GM18508 (cell line): ENCODE results near the gene PKM.
"Not testable (repeated sequence)": the region's sequence is repeated elsewhere in the genome, so short reads cannot be mapped to it uniquely, and the experiment has no call there.

ENCODE experiments used
- ATAC-seq: cut with Tn5 transposase; IDR thresholded peaks from one replicate; pipeline ENCODE4 v1.9.1; 2021; ENCODE audit warnings: moderate number of reproducible peaks; ENCODE audit not compliant: insufficient read depth, unreplicated experiment

PKM gene

DNA sequence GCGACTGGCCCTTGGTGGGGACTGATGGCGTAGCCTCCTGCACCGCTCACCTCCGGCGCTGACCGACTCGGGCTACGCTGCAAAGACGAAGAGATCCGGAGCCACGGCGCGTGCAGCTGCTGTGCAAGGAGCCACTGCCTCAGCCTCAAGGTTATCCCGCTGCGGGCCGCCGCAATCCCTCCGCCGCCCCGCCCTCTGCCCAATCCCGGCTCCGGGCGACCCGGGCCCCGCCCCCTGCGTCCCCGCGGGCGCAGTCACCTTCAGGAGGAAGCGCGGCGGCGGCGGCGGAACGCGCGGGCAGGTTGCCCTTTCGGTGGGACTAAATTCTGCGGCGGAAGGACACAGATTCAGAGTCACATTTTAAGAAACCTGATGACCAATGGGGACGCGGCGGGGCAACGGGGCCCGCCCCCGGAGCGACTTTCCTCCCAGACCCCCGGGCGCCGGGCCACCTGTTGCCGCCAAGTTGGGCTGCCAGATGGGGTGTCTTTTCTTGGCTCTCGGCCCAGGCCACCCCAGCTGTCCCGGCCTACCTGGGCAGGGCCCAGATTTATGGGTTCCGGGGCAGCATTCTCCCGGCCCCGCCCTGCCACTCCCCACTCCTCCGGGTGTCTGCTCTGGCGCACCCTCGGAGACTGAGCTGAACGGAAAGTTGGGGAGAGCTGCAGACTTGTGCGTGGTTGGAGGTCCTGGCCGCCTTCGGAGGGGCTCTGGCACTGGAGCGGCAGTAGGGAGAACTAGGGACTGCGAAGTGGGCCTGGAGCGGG, at the start of gene PKM:
Gene PKM (minus strand): TSS at position 125 of the 767 bp plus-strand sequence. CDS start 12,093 bp downstream, outside the sequence.
- ATAC-seq, result peak; percentile 29

DNA sequence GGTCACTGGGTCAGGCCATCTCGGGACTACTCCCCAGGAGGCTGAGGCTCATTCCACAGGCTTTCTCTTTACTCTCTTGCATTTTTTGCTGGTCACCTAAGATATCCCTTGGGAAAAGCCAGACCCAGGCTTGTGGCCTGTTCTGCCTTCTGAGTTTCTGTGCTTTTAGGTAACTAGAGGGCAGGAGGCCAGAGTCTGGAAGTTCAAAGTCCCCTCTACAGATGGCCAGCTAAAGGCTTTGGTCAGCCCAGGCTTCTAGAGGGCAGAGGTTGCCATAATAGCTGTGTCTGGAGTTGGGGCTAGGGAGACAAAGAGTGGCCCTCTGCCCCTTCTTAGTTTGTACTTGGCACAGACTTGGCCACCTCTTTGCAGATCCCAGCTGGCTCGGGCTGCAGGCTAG, 49.8 kb upstream of the PKM start:
- no peak for ATAC-seq

DNA sequence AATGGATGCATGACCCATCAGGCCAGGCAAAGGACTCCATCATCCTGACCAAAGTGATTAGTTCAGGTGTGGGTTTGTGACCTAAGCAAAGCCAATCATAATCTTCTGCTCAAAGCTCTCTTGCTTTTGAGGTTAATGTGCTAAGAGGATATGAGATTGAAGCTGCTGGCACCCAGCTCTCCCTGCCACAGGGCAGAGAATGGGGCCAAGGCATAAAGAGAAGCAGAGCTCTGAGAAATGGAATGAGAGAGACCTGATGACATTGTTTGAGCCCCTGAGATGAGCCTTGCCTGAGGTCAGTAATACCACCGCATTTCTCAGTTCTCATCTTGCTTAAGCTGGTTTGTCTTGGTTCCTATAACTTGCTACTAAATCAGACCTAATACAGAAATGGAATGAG, 47.7 kb upstream of the PKM start:
- ATAC-seq, result no peak

DNA sequence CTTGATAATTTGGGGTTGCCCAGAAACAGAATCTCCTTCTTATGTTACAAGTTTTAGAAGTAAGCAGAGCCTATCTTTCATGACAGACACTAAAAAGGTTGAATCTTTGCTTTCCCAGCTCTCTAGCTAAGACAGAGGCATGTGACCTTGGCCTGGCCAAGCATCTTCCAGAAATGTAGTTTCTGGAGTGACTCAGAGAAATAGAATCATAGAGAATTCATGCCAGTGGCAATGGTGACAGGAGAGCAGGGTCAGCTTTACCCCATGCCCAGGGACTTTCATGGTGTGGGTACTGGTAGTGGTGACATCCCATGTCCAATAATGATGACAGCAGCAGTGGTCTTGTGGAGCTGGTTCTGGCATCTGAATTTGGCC, 45.3 kb upstream of the PKM start:
- ATAC-seq, result no peak

DNA sequence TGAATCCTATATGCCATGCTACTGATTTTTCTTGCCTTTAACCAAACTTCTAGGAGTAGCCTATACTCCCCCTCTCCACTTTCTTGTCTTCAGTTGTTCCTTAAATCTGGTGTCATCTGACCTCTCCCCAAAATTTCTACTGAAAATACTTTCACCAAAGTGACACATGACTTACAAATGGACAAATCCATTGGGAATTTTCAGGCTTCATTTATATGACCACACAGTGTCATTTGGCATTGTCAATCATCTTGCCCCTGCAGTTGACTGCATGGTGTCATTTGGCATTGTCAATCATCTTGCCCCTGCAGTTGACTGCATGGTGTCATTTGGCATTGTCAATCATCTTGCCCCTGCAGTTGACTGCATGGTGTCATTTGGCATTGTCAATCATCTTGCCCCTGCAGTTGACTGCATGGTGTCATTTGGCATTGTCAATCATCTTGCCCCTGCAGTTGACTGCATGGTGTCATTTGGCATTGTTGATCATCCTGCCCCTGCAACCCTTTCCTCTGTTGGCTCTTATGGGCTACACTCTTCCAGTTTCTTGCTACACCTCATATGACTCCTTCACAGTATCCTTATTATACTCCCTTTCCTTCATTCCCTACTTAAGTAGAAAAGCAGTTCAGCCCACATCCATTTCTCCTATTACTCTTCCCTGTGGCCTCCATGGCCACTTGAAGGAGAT, 44.8 kb upstream of the PKM start:
- ATAC-seq, result not testable (repeated sequence)

DNA sequence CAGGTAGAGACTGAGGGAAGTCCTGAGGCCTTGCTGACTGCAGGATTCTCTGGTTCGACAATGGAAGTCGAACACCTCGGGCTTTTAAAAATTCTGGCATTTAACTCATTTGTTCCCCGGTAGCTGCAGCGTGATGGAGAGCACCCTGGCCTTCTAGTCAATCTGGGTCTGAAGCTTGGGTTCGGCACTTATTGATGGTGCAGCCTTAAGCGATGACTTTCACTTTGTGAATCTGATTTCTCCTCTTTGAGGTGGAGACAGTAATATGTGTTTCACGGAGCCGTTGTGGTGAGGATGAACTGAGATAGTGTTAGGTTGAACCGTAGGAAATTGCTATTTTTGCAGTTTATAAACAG, 42.0 kb upstream of the PKM start:
- no peak for ATAC-seq

DNA sequence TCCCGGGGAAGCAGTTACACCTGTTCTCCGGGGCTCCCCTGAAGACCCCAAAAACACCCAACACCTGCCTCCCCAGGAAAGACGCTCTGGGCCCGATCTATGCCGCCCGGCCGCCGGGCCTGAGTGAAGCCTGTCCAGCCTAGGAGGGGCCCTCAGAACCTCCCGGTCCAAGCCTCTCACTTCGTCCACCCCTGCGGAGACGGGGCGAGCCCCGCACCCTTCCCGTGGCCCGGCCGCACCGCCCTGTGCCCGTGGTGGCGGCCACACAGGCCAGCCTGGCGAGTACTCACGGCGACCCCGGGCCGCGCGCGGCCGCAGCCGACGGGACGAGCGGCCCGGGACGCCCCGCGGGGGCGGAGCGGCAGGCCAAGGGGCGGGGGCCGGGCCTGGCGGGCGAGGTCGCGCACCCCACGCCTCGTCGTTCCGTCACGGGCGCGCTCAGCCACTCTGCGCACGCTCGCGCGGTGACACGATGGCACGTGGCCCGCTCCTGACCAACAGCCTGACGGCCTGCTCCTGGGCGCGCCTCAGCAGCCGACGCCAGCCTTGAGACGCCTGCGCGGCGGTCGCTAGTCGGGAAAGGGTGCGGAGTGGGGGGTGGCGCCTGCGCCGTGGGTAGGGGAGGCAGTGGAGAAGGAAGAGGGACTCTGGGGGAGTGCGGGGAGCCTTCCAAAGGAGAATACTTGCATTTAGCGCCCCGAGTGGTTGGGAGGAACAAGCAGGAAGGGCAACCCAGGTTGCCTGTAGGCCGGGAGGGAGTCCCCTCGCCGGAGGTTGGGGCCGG, 41.4 kb upstream of the PKM start, which contains the start of gene PARP6:
Gene PARP6 (minus strand): TSS at position 342 of the 784 bp plus-strand sequence. CDS start 5,077 bp downstream, outside the sequence.
- ATAC-seq, result peak; percentile 67

DNA sequence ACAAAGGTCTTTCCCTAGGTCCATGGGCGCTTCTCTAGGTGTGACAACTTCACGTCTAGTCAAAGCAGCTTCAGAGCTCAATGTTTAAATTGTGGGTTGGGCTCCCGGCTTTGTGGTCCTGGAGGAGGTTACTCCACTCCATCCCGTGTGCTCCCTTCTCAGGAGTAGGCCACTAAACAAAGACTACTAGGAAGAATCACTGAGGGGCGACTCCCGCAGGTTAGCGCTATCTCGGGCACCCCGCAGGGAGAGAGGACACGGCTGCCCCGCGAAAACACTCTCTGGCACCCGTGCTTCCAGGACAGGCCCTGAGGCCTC, 40.9 kb upstream of the PKM start:
- no peak for ATAC-seq

DNA sequence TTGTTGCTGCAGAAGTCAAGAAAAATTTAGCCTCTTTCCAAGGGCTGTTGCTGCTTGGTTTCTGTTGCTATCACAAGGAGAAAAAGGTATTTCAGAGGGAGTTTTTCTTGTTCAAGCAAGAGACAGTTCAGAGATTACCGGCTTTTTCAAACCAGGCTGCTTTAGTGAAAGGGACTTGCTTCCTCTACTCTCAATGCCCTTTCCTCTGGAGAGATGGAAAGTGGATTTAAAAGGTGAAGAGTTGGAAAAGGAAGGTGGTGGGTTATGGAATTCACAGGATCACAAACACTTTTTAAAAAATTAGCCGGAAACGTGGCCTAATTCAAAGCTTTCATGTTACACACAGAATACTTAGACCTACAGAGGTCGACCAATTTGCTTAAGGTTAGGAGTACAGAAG, 40.2 kb upstream of the PKM start:
- no peak for ATAC-seq

DNA sequence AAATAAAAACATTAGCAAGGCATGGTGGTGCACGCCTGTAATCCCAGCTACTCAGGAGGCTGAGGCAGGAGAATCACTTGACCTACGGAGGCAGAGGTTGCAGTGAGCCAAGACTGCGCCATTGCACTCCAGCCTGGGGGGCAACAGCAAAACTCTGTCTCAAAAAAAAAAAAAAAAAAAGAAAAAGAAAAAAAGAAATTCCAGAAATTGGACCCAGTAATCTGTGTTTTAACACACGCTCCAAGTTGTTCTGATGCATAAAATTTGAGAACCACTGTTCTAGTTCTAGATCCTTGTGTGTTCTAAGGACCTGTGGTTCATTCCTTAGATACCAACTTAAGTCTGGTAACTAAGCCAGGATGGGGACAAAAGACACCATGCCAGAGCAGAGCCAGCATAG, 38.7 kb upstream of the PKM start:
- no peak for ATAC-seq

DNA sequence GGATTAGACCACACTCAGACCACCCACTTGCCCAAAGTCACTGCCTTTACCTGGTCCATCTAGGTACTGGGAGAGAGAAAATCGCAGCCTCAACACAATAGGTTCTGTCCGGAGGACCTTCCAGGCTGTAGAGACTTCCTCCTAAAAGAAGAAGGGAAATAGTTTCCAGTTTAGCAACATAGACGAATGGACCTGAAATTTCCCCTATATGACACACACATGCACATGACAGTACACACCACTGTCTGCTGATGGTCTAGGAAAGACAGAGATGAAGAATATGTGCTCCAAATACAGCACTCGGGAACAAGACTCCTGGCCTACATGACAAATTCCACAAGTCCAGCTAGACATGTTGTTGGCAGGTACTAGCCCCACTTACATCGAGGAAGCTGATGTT, 34.0 kb upstream of the PKM start:
- ATAC-seq, result no peak

DNA sequence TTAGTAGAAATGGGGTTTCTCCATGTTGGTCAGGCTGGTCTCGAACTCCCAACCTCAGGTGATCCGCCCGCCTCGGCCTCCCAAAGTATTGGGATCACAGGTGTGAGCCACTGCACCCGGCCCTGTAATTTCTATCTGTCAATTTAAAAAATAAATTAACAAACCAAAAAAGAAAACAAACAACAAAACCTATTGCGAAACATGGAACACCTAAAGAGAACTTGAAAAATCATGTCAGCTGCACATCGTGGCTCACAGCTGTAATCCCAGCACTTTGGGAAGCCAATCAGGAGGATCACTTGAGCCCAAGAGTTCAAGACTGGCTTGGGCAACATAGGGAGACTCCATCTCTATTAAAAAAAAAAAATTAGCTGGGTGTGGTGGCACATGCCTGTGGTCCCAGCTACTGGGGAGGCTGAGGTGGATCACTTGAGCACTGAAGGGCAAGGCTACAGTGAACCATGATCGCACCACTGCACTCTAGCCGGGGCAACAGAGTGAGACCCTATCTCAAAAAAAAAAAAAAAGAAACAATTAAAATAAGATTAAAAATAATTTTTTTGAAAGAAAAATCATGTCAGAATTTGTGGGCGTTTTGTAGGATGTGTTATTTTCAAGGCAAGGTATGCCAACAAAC, 21.8 kb upstream of the PKM start:
- no peak for ATAC-seq

DNA sequence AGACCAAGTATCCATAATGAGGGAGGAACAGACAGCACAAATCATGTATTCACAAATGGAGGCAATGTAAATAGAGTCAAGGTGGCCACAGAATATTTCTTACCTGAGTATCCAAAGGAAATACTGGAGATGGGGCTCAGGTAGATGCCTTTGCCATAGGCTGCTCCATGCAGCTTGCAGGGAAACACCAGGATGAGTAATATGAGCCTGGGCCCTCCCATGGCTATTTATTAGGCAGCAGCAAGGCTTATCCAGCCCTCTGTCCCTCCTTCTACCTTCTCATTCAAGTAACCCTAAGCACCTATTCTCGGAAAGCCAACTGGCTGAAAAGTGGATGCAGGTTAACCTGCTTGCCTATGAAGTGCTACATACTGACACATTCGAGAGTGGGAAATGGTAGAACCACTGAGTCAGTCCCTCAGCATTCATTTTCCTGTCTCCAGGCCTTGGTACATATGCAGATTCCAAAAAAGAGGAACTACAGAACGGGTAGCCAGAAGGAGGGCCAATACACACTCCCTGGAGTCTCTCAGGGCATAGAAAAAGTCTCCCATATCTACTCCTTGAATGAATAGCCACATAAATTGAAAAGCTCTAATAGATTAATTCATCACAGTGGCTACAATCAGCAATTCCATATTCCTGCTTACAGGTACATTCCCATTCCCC, 18.3 kb upstream of the PKM start:
- ATAC-seq, result no peak

DNA sequence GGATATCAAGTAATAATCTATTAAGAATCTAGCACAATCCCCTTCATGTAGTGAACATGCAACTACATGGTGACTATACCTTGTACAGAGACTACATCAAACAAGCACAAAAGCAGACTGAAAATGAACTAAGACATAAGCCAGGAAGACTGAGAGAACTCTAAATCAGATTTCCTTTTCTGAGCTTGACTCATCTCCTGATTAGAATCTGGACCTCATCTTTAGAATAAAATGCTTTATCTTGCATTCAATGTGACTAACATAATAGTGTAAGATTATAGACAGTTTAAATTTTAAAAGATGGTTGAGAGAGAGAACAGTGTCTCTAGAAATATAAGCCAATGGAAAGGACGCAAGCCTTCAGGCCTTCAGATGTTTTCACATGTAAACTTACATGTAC, 17.5 kb upstream of the PKM start:
- no peak for ATAC-seq

DNA sequence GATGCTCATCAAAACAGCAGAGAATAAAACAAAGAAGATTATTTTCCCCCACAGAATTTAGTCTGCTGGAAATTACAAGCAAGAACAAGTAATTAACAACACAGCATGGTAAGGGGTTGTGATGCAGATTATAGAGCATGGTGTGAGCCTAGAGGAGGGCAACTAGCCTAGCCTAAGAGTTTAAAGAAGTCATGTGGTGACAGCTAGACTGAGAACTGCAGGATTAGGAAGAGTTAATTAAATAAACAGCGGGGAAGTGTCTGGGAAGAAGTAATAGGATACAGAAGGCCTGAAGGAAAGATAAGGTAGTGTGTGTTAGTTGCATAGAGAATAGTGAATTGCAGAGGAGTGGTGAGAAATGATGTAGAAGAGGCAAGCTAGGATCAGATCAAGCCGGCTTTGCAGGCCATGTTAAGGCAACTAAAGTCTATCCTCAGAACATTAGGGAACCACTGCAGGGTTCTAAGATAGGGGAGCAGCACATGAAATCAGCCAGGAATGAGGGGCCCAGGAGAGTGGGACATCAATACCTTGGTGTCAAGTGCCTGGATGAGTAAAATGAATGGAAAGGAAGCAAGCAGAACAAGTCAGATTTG, 11.9 kb upstream of the PKM start:
- no peak for ATAC-seq

DNA sequence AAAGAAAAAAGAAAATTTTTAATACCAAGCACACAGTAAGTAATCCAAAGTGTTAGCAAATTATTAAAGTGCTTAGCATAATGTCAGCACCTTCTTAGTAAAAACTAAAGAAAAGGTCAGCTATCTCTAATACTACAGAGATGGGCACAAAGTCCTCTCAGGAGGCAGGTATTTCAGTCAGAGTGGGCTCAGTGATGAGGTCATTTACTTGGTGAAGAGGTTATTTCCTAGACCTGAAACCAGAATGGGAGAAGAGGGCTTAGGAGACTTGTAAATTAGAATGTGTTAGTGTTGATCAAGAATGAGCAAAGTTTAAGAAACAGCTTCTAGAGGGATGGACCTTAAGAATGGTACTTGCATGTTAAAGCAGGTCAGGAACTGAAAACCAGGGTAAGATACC, 8.7 kb upstream of the PKM start:
- ATAC-seq, result no peak

DNA sequence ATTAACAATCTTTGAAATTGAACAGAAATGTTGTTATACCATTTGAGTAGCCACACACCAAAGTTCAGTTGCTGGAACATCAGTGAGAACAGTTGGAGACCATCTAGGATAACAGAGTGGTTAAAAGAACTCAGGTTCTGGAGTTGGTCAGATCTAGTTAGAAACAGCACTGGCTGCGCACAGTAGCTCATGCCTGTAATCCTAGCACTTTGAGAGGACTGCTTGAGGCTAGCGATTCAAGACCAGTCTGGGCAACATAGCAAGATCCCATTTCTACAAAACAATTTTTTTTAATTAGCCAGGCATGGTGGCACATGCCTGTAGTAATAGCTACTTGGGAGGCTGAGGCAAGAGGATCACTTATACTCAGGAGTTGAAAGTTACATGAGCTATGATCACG, 7.6 kb upstream of the PKM start:
- no peak for ATAC-seq

DNA sequence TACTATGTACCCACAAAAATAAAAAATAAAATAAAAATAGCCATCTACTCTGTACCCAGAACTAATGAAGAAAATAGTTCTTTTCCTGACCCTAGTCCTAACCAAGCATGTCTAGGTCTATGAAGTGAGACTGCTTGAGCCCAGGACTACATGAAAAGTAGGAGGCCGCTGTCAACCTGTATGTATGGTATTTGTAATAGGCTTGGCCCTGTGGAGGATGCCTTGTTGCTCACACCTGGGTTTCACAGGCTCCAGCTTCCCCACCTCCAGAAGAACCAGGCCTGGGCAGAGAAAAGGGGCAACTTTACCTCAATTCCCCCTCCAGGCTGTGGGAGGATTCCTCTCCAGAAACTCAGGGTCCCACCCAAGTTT, 6.8 kb upstream of the PKM start:
- ATAC-seq, result no peak

DNA sequence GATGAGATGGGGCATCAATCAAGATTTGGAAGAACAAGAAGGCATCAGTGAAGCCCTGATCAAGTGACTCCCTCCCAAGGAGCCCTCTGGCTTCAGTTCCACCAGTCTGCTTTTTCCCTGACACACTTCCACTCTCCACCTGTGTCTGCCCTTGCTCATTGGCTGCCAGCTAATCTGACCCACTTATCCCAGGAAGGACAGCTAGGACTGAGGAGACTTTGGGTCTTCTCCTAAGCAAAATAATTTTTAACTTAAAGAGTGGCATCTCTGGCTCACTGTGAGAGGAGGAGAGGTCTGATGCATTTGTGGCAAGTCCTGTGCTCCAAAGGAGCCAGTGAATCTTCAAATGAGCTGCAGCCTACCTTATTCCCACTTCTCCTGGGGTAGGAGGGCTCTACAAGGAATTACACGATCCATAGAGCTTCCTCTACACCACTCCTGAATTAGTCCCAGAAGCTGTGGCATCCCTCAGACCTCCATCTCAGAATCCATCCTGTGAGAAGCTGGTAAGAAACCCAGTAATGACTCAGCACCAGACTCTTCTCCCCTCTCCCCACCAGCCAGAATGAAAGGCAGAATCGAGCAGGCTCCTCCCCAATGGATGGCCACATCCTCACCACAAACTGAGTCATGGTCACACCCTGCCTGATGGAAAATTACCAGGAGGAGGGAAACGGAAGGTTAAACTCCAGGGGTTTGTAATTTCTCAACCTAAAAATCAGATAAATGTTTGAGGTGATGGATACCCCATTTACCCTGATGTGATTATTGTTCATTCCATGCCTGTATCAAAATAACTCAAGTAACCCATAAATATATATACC, 6.3 kb upstream of the PKM start:
- ATAC-seq, result no peak
